ENCODE results near the gene TMEM150C. TPM values are rescaled to one million over a fixed set of nuclear protein-coding genes. Genes with fewer than 3 reads are reported as not detected.

TMEM150C gene
- total RNA-seq, 1 experiment from 2014 or later: 0.58 TPM

DNA sequence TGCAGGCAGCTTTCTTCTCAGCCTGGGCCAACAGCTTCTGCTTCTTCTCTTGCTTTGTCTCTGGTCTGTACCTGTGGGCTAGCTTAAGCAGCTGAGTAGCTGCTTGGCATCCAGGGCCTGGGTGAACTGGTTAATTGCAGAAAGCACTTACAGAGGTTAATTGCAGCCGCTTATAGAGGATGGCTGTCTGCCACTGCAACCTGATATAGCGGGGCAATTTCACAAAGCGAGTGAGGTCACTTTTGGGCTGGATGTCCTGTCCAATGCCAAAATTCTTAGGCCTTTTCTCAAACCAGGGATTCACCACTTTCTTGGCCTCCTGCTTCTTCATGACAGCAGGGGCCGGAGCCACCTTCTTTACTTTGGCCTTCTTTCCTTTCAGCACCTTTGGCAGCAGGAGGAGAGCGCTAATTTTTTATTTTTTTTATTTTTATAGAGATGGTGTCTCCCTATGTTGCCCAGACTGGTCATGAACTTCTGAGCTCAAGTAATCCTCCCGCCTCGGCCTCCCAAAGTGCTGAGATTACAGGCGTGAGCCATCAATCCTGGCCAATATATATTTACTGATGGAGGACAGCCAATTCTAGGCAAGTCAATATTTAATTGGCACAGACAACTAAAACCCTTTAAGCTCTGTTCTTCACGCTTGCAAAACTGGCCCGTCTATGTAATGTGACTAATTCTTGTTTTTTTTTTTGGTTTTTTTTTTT, 70.4 kb downstream of the TMEM150C start:
- ChIA-PET POLR2A (ENCODE audit: unreplicated experiment) (interaction anchor here (0.7 kb wide), 1 partner anchor 161 kb away, joined by 10 read pairs; no protein-coding TSS in a partner anchor), CTCF (no interaction called here)
- no peak overlapping the region for H3K4me2 ChIP-seq (ENCODE audit: low read length)
- no peaks in the 10 kb centered on the region for H4K20me1 ChIP-seq (ENCODE audit: low read length)
- no peak overlapping the region for H3K4me3 ChIP-seq (ENCODE audit: low read length)
- no peak overlapping the region for H3K27ac ChIP-seq (ENCODE audit: low read length)
- no peaks in the 10 kb centered on the region for H3K4me1 ChIP-seq (ENCODE audit: insufficient read depth, low read length)
- peak; percentile 42 for DNase-seq
- BruUV-seq (replicated peaks): no TSS peak
- no peaks in the 10 kb centered on the region for H3K79me2 ChIP-seq (ENCODE audit: low read length)
- H3K9ac ChIP-seq (ENCODE audit: low read length): no peak overlapping the region
- no peaks in the 10 kb centered on the region for H3K27me3 ChIP-seq (ENCODE audit: low read length)
- ATAC-seq: no peak
- intact Hi-C loops (cut with micrococcal nuclease): no loop called here
- no peak overlapping the region for H2AFZ ChIP-seq (ENCODE audit: low read length)
- no peaks in the 10 kb centered on the region for H3K36me3 ChIP-seq (ENCODE audit: low read depth, low read length)
- H3K9me3 ChIP-seq (ENCODE audit: low read length): no peaks in the 10 kb centered on the region
- no peaks in the 10 kb centered on the region for H3F3A ChIP-seq (ENCODE audit: low read length, unreplicated experiment)
- H3K9me2 ChIP-seq (replicated peaks; ENCODE audit: low read length): no peaks in the 10 kb centered on the region
- TF ChIP-seq EZH2 (IDR thresholded peaks at IDR 0.05; ENCODE audit: low read length, unreplicated experiment) (no peak), EZH2phosphoT487 (IDR thresholded peaks at IDR 0.05; ENCODE audit: borderline replicate concordance, low read length) (no peak)
- TF ChIP-seq, protein P1, sequence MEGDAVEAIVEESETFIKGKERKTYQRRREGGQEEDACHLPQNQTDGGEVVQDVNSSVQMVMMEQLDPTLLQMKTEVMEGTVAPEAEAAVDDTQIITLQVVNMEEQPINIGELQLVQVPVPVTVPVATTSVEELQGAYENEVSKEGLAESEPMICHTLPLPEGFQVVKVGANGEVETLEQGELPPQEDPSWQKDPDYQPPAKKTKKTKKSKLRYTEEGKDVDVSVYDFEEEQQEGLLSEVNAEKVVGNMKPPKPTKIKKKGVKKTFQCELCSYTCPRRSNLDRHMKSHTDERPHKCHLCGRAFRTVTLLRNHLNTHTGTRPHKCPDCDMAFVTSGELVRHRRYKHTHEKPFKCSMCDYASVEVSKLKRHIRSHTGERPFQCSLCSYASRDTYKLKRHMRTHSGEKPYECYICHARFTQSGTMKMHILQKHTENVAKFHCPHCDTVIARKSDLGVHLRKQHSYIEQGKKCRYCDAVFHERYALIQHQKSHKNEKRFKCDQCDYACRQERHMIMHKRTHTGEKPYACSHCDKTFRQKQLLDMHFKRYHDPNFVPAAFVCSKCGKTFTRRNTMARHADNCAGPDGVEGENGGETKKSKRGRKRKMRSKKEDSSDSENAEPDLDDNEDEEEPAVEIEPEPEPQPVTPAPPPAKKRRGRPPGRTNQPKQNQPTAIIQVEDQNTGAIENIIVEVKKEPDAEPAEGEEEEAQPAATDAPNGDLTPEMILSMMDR (conservative IDR thresholded peaks at IDR 0.05; ENCODE audit: low read depth, low read length): no peak

- H2AFZ ChIP-seq (ENCODE audit: low read length): no peak overlapping the region
- intact Hi-C loops (cut with micrococcal nuclease): no loop called here
- H3K36me3 ChIP-seq (ENCODE audit: low read depth, low read length): no peaks in the 10 kb centered on the region
- no peak for TF ChIP-seq EZH2 (IDR thresholded peaks at IDR 0.05; ENCODE audit: low read length, unreplicated experiment)
- TF ChIP-seq, protein P1 (conservative IDR thresholded peaks at IDR 0.05; ENCODE audit: low read depth, low read length): no peak
- no peak for TF ChIP-seq EZH2phosphoT487 (IDR thresholded peaks at IDR 0.05; ENCODE audit: borderline replicate concordance, low read length)
- H3K4me3 ChIP-seq (ENCODE audit: low read length): no peak overlapping the region
- no peak overlapping the region for H3K27ac ChIP-seq (ENCODE audit: low read length)
- H3K9me2 ChIP-seq (replicated peaks; ENCODE audit: low read length): no peaks in the 10 kb centered on the region
- no peaks in the 10 kb centered on the region for H3K27me3 ChIP-seq (ENCODE audit: low read length)
- DNase-seq: no peak
- ChIA-PET POLR2A (ENCODE audit: unreplicated experiment) (no interaction called here), CTCF (no interaction called here)
- no peak overlapping the region for H3K4me2 ChIP-seq (ENCODE audit: low read length)
- no TSS peak for BruUV-seq (replicated peaks)
- H4K20me1 ChIP-seq (ENCODE audit: low read length): no peaks in the 10 kb centered on the region
- no peaks in the 10 kb centered on the region for H3F3A ChIP-seq (ENCODE audit: low read length, unreplicated experiment)
- ATAC-seq: no peak
- no peaks in the 10 kb centered on the region for H3K79me2 ChIP-seq (ENCODE audit: low read length)
- H3K9me3 ChIP-seq (ENCODE audit: low read length): no peaks in the 10 kb centered on the region
- no peaks in the 10 kb centered on the region for H3K4me1 ChIP-seq (ENCODE audit: insufficient read depth, low read length)
- H3K9ac ChIP-seq (ENCODE audit: low read length): no peak overlapping the region
These were observed 71.8 kb downstream of the TMEM150C start for GRCh38 chr4:82489987-82490386.

DNA sequence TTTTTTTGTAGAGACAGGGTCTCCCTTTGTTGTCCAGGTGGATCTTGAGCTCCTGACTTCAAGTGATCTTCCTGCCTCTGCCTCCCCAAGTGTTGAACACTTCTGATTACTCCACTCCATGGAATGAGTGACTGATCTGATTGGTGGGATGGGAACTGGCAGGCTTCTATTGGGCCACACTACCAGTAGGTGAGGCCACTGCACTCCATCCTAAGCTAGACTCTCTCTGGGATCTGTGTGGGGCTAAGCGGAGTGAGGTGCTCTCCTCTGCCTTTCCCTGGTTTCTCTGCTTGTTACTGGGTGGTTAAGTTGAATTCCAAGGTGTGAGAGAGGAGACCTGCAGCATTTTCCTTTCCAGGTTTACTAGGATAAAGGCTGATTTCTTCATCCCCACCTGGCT, 72.7 kb downstream of the TMEM150C start:
- POLR2A ChIA-PET (ENCODE audit: unreplicated experiment): no interaction called here

More for the DNA sequence above, 72.7 kb downstream of the TMEM150C start:
- no peak for TF ChIP-seq EZH2phosphoT487 (IDR thresholded peaks at IDR 0.05; ENCODE audit: borderline replicate concordance, low read length)
- Histone ChIP-seq H3K4me3 (ENCODE audit: low read length) (no peak overlapping the region), H3K9ac (ENCODE audit: low read length) (no peak overlapping the region), H3K79me2 (ENCODE audit: low read length) (no peaks in the 10 kb centered on the region), H3K36me3 (ENCODE audit: low read depth, low read length) (no peaks in the 10 kb centered on the region), H3K9me3 (ENCODE audit: low read length) (no peaks in the 10 kb centered on the region), H3K4me2 (ENCODE audit: low read length) (no peak overlapping the region), H4K20me1 (ENCODE audit: low read length) (no peaks in the 10 kb centered on the region), H3K9me2 (replicated peaks; ENCODE audit: low read length) (no peaks in the 10 kb centered on the region), H3K4me1 (ENCODE audit: insufficient read depth, low read length) (no peaks in the 10 kb centered on the region), H3K27me3 (ENCODE audit: low read length) (no peaks in the 10 kb centered on the region), H3K27ac (ENCODE audit: low read length) (no peak overlapping the region), H3F3A (ENCODE audit: low read length, unreplicated experiment) (no peaks in the 10 kb centered on the region), H2AFZ (ENCODE audit: low read length) (no peak overlapping the region)
- BruUV-seq (replicated peaks): no TSS peak
- CTCF ChIA-PET: no interaction called here
- no peak for DNase-seq
- ATAC-seq: no peak
- intact Hi-C loops (cut with micrococcal nuclease): no loop called here

All from PC-3 (cell line).